CD4-positive, alpha-beta T cell (primary cell): ENCODE measurements around the gene HOXC11. TPM values are rescaled to one million over a fixed set of nuclear protein-coding genes. Genes with fewer than 3 reads are reported as not detected.

Experiments
- ATAC-seq: fragments of 200-7000 bp; cut with Tn5 transposase; one replicate; pipeline ENCODE4 v1.10.0; 2022; ENCODE audit warnings: mild to moderate bottlenecking; ENCODE audit not compliant: poor library complexity
- CTCF ChIA-PET: fragments of 350-600 bp; sonication (Branson Sonifier 250); formaldehyde crosslinking; loops from one replicate; lab custom pipeline; 2021; ENCODE audit warnings: antibody characterized with exemption, inconsistent platforms; lab: Charles Lee
- POLR2A ChIA-PET: fragments of 350-600 bp; sonication (Branson Sonifier 250); formaldehyde crosslinking; loops from one replicate; lab custom pipeline; 2021; ENCODE audit warnings: antibody characterized with exemption, inconsistent platforms; lab: Charles Lee
- DNase-seq, 14 experiments: peaks; one replicate each; pipeline ENCODE4 v3.0.0-alpha.2; 2013 to 2020; ENCODE audit warnings: mixed read lengths in 2 of 14
- H3K27ac ChIP-seq, 2 donors: one replicate each; pipeline versions ENCODE4 v1.5.1 to v1.7.0; 2013; ENCODE audit warnings: low read length in 2 of 2, low read depth in 1 of 2, mild to moderate bottlenecking in 1 of 2
- H3K27me3 ChIP-seq, 2 experiments: 1 replicate in 1 of 2; 2 replicates in 1 of 2; pipeline versions ENCODE4 v1.6.1 to v1.7.0; 2013; ENCODE audit warnings: low read length in 2 of 2, control low read depth in 1 of 2, mild to moderate bottlenecking in 1 of 2, moderate library complexity in 1 of 2; ENCODE audit not compliant: insufficient read depth in 2 of 2, control insufficient read depth in 1 of 2
- H3K36me3 ChIP-seq: one replicate; pipeline ENCODE4 v1.6.1; 2013; ENCODE audit warnings: low read length, control low read depth; ENCODE audit not compliant: insufficient read depth
- H3K4me1 ChIP-seq: one replicate; pipeline ENCODE4 v1.6.1; 2013; ENCODE audit warnings: low read length, control low read depth; ENCODE audit not compliant: insufficient read depth
- H3K4me3 ChIP-seq: one replicate; pipeline ENCODE4 v1.5.1; 2013; ENCODE audit warnings: mild to moderate bottlenecking, low read length, moderate library complexity
- H3K9me3 ChIP-seq, 2 experiments: 1 replicate in 1 of 2; 2 replicates in 1 of 2; pipeline versions ENCODE4 v1.6.1 to v1.7.0; 2013; ENCODE audit warnings: low read length in 2 of 2, mild to moderate bottlenecking in 2 of 2, control low read depth in 1 of 2, moderate library complexity in 1 of 2; ENCODE audit not compliant: control insufficient read depth in 1 of 2, insufficient read depth in 1 of 2
- H3K27ac Mint-ChIP-seq: one replicate; pipeline ENCODE4 v1.8.0; 2020; ENCODE audit warnings: mixed read lengths
- H3K27me3 Mint-ChIP-seq: one replicate; pipeline ENCODE4 v1.8.0; 2021; ENCODE audit warnings: mixed read lengths
- H3K36me3 Mint-ChIP-seq: one replicate; pipeline ENCODE4 v1.8.0; 2021; ENCODE audit warnings: low read depth, mixed read lengths
- H3K4me1 Mint-ChIP-seq: one replicate; pipeline ENCODE4 v1.8.0; 2021; ENCODE audit warnings: low read depth, mixed read lengths
- H3K4me3 Mint-ChIP-seq: one replicate; pipeline ENCODE4 v1.8.0; 2020; ENCODE audit warnings: mild to moderate bottlenecking, mixed read lengths
- H3K9me3 Mint-ChIP-seq: one replicate; pipeline ENCODE4 v1.8.0; 2020; ENCODE audit warnings: mixed read lengths
- CTCF ChIP-seq: fragments of 200-600 bp; IDR thresholded peaks from one replicate; pipeline ENCODE4 v1.8.0; 2022; ENCODE audit warnings: antibody characterized with exemption, mild to moderate bottlenecking
- intact Hi-C, 2 experiments: fragments of 100-400 bp; cut with DNase I in 1 of 2; cut with micrococcal nuclease in 1 of 2; formaldehyde crosslinking; loops; one replicate each; pipeline versions ENCODE4 v1.15.1 to v1.9.0; 2023 to 2025; cut with DNase I, micrococcal nuclease
- total RNA-seq, 174 experiments: library from RNA in 2 of 174; stranded (reverse) in 2 of 174; gene quantifications; one replicate each; pipeline ENCODE4 v1.2.3 and lab custom pipeline; 2021 to 2026

HOXC11 gene
- total RNA-seq, 2 experiments from 2014 or later: not detected

GRCh38 chr12:54001283-54002187 is 28.6 kb downstream of the HOXC11 start:
- no peaks in the 10 kb centered on the region for H3K9me3 Mint-ChIP-seq
- POLR2A ChIA-PET: no interaction called here

GRCh38 chr12:54002278-54002914 is 29.5 kb downstream of the HOXC11 start:
- ATAC-seq (no peak), DNase-seq (no peak)
- Histone ChIP-seq H3K27ac (no peak overlapping the region), H3K9me3 (peaks cover 0 to 56% of the 10 kb centered on the region in 2 experiments), H3K4me3 (no peak overlapping the region), H3K36me3 (no peaks in the 10 kb centered on the region), H3K4me1 (peaks cover 49% of the 10 kb centered on the region), H3K27me3 (peaks cover 95 to 98% of the 10 kb centered on the region in 2 experiments)
- no peak for TF ChIP-seq CTCF
- H3K27me3 Mint-ChIP-seq: peaks cover 100% of the 10 kb centered on the region
- H3K27ac Mint-ChIP-seq: no peak overlapping the region
- ChIA-PET CTCF (interaction anchor here (2.7 kb wide), 1 partner anchor 199 kb away, joined by 14 read pairs; no protein-coding TSS in a partner anchor), POLR2A (no interaction called here)
- H3K36me3 Mint-ChIP-seq: no peaks in the 10 kb centered on the region
- no peak overlapping the region for H3K4me3 Mint-ChIP-seq
- no peaks in the 10 kb centered on the region for H3K9me3 Mint-ChIP-seq
- H3K4me1 Mint-ChIP-seq: peaks cover 39% of the 10 kb centered on the region
- intact Hi-C loops: loop anchor here in 1 of 2 experiments (10.0 kb wide), 1 partner anchor 362 kb away; the partner anchor contains the start of gene GPR84

More at GRCh38 chr12:54001283-54002187, 28.6 kb downstream of the HOXC11 start:
- TF ChIP-seq CTCF: no peak
- H3K4me3 Mint-ChIP-seq: peak overlapping the region; percentile 11
- peaks cover 53% of the 10 kb centered on the region for H3K4me1 ChIP-seq
- H3K36me3 Mint-ChIP-seq: no peaks in the 10 kb centered on the region
- no peaks in the 10 kb centered on the region for H3K36me3 ChIP-seq
- intact Hi-C loops: loop anchor here in 1 of 2 experiments (10.0 kb wide), 1 partner anchor 363 kb away; the partner anchor contains the start of gene GPR84
- no peak overlapping the region for H3K27ac ChIP-seq
- ATAC-seq: no peak
- DNase-seq: no peak
- CTCF ChIA-PET: interaction anchor here (0.6 to 2.0 kb wide), 2 partner anchors 190 to 206 kb away, joined by 3 to 7 read pairs; no protein-coding TSS in a partner anchor
- H3K4me3 ChIP-seq: no peak overlapping the region
- peaks cover 42% of the 10 kb centered on the region for H3K4me1 Mint-ChIP-seq
- peaks cover 95 to 98% of the 10 kb centered on the region in 2 experiments for H3K27me3 ChIP-seq
- H3K27ac Mint-ChIP-seq: no peak overlapping the region
- peaks cover 100% of the 10 kb centered on the region for H3K27me3 Mint-ChIP-seq
- H3K9me3 ChIP-seq: peaks cover 0 to 59% of the 10 kb centered on the region in 2 experiments

- TF ChIP-seq CTCF: no peak
- H3K27me3 ChIP-seq: peaks cover 95 to 98% of the 10 kb centered on the region in 2 experiments
- H3K9me3 ChIP-seq: peaks cover 0 to 53% of the 10 kb centered on the region in 2 experiments
- intact Hi-C loops: loop anchor here in 1 of 2 experiments (10.0 kb wide), 1 partner anchor 362 kb away; the partner anchor contains the start of gene GPR84
- Mint-ChIP-seq H3K4me1 (peaks cover 35% of the 10 kb centered on the region), H3K27me3 (peaks cover 100% of the 10 kb centered on the region), H3K9me3 (no peaks in the 10 kb centered on the region), H3K36me3 (no peaks in the 10 kb centered on the region), H3K27ac (no peak overlapping the region), H3K4me3 (no peak overlapping the region)
- no peak overlapping the region for H3K4me3 ChIP-seq
- peaks cover 43% of the 10 kb centered on the region for H3K4me1 ChIP-seq
- no peak for ATAC-seq
- H3K36me3 ChIP-seq: no peaks in the 10 kb centered on the region
- POLR2A ChIA-PET: no interaction called here
- CTCF ChIA-PET: interaction anchor here (1.2 to 2.7 kb wide), 2 partner anchors 198 to 211 kb away, joined by 3 to 14 read pairs; no protein-coding TSS in a partner anchor
- no peak for DNase-seq
- no peak overlapping the region for H3K27ac ChIP-seq
These were observed 30.0 kb downstream of the HOXC11 start for GRCh38 chr12:54002915-54003389.
